Measurements from ENCODE around the gene VWDE. TPM values are rescaled to one million over a fixed set of nuclear protein-coding genes. Genes with fewer than 3 reads are reported as not detected.

The VWDE gene
- total and polyA plus RNA-seq, 2 donors from 2014 or later = 0.69 to 1.5 TPM

DNA sequence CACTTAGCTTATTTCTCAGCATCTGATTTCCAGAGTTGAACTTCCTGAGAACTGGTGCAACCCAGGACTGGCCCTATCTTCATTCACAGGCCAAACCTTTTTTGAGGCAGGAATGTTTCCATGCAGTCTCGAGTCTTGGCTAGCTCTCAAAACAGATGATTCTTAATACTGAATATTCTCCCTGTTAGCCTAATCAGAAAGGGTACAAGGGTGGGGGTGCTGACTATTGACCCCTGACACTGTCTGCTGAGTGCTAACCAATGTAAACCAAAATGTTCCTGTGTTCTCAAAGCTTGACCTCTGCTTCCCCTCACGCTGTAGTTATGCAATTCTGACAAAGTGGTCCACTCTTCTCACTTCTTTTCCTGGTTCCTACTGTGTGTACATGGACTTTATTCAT, 25.3 kb downstream of the VWDE start:
- Histone ChIP-seq H3K9me3 (ENCODE audit: control insufficient read depth in 2 of 3, insufficient read depth in 1 of 3, low read length in 3 of 3) (no peaks in the 10 kb centered on the region), H3K9ac (ENCODE audit: low read length in 3 of 3) (no peak overlapping the region), H3K27me3 (ENCODE audit: control insufficient read depth, insufficient read depth, low read length) (no peaks in the 10 kb centered on the region), H3K36me3 (ENCODE audit: control insufficient read depth in 2 of 3, insufficient read depth in 3 of 3, low read length in 3 of 3) (no peaks in the 10 kb centered on the region), H3K4me1 (ENCODE audit: control insufficient read depth in 2 of 3, insufficient read depth in 2 of 3, low read depth in 1 of 3, low read length in 3 of 3) (no peaks in the 10 kb centered on the region), H3K27ac (ENCODE audit: low read depth in 2 of 2, low read length in 2 of 2) (no peak overlapping the region), H3K4me3 (ENCODE audit: low read length in 3 of 3) (no peak overlapping the region)
- DNase-seq (no peak), FAIRE-seq (no peak)
- TF ChIP-seq, protein P1, sequence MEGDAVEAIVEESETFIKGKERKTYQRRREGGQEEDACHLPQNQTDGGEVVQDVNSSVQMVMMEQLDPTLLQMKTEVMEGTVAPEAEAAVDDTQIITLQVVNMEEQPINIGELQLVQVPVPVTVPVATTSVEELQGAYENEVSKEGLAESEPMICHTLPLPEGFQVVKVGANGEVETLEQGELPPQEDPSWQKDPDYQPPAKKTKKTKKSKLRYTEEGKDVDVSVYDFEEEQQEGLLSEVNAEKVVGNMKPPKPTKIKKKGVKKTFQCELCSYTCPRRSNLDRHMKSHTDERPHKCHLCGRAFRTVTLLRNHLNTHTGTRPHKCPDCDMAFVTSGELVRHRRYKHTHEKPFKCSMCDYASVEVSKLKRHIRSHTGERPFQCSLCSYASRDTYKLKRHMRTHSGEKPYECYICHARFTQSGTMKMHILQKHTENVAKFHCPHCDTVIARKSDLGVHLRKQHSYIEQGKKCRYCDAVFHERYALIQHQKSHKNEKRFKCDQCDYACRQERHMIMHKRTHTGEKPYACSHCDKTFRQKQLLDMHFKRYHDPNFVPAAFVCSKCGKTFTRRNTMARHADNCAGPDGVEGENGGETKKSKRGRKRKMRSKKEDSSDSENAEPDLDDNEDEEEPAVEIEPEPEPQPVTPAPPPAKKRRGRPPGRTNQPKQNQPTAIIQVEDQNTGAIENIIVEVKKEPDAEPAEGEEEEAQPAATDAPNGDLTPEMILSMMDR (IDR thresholded peaks at IDR 0.05; ENCODE audit: borderline replicate concordance, extremely low read depth, insufficient read depth) = no peak
- intact Hi-C loops (cut with DNase I) = no loop called here

DNA sequence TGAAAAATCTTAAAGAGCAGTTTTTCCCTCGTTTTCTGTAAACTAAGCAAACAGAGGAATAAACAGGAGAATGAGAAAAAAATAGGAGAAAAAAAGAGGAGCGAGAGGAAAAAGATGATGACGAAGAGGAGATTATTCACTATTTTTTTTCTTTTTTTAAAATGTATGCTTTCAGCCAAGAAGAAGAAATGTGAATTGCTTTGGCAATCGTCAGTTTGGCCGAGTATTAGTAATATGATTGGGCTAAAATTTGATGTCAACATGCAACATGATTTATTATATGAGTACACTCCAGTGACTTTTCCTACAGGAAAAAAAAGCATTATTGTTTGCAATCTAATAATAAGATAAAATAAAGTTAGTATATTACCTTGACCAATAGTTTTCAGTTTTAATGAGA, 26.3 kb downstream of the VWDE start:
- no peak overlapping the region for H3K9ac ChIP-seq (ENCODE audit: low read length in 3 of 3)
- DNase-seq (no peak), FAIRE-seq (no peak)
- TF ChIP-seq, protein P1 (IDR thresholded peaks at IDR 0.05; ENCODE audit: borderline replicate concordance, extremely low read depth, insufficient read depth) = no peak
- no peaks in the 10 kb centered on the region for H3K36me3 ChIP-seq (ENCODE audit: control insufficient read depth in 2 of 3, insufficient read depth in 3 of 3, low read length in 3 of 3)
- intact Hi-C loops (cut with DNase I) = no loop called here
- H3K27me3 ChIP-seq (ENCODE audit: control insufficient read depth, insufficient read depth, low read length) = no peaks in the 10 kb centered on the region
- no peak overlapping the region for H3K27ac ChIP-seq (ENCODE audit: low read depth in 2 of 2, low read length in 2 of 2)
- H3K4me3 ChIP-seq (ENCODE audit: low read length in 3 of 3) = no peak overlapping the region
- H3K9me3 ChIP-seq (ENCODE audit: control insufficient read depth in 2 of 3, insufficient read depth in 1 of 3, low read length in 3 of 3) = no peaks in the 10 kb centered on the region
- no peaks in the 10 kb centered on the region for H3K4me1 ChIP-seq (ENCODE audit: control insufficient read depth in 2 of 3, insufficient read depth in 2 of 3, low read depth in 1 of 3, low read length in 3 of 3)

DNA sequence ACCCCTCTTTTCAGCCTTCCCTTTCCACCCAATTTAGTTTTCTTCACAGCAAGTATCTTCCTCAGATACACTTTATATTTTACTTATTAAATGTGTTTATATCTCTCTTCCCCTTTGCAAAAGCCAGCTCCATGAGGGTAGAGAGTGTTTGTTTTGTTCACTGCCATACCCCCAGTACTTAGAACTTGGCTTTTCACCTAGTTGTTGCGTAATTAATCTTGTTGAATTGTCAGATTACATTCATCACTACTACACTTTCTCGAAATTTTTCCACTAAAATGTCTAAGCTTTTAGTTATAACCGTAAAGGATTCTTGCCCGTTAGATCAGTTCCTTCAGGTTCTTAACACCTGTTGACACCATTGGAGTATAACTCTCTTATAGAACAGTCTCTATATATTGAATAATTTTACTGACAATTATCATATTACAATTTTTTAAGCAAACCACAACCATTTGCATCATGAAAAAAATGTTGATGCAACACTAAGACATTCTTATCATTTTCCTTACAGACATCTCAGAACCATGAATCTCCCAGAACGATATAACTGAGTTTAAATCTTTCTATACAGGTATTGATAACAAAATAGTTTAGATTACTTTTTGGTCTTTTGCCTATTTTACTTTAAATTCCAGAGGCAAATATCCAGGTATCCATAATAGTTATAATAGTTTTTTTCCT, 29.9 kb downstream of the VWDE start:
- no peaks in the 10 kb centered on the region for H3K4me1 ChIP-seq (ENCODE audit: control insufficient read depth in 2 of 3, insufficient read depth in 2 of 3, low read depth in 1 of 3, low read length in 3 of 3)
- no peak overlapping the region for H3K9ac ChIP-seq (ENCODE audit: low read length in 3 of 3)
- TF ChIP-seq, protein P1 (IDR thresholded peaks at IDR 0.05; ENCODE audit: borderline replicate concordance, extremely low read depth, insufficient read depth) = no peak
- H3K36me3 ChIP-seq (ENCODE audit: control insufficient read depth in 2 of 3, insufficient read depth in 3 of 3, low read length in 3 of 3) = no peaks in the 10 kb centered on the region
- intact Hi-C loops (cut with DNase I) = no loop called here
- no peaks in the 10 kb centered on the region for H3K9me3 ChIP-seq (ENCODE audit: control insufficient read depth in 2 of 3, insufficient read depth in 1 of 3, low read length in 3 of 3)
- H3K27me3 ChIP-seq (ENCODE audit: control insufficient read depth, insufficient read depth, low read length) = no peaks in the 10 kb centered on the region
- FAIRE-seq = no peak
- no peak for DNase-seq
- no peak overlapping the region for H3K27ac ChIP-seq (ENCODE audit: low read depth in 2 of 2, low read length in 2 of 2)
- H3K4me3 ChIP-seq (ENCODE audit: low read length in 3 of 3) = no peak overlapping the region

DNA sequence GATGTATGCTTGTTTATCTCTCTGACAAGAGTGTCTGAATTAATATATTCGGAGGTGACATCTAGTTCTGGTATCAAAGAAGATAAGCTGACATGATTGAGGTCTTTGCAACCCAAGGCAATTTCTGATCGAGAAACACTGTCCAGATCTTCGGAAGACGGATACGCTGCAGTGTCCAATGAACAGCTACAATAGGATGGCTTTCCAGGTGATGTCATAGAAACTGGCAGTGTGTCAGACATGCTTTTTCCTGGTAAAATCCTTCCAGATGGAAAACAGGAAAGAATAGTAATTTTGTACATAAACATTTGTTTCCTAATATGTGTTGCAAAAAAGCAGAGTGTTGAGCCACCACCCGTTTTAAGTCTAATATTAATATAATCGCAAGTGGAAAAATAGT, 33.4 kb downstream of the VWDE start:
- FAIRE-seq = no peak
- no peaks in the 10 kb centered on the region for H3K4me1 ChIP-seq (ENCODE audit: control insufficient read depth in 2 of 3, insufficient read depth in 2 of 3, low read depth in 1 of 3, low read length in 3 of 3)
- no peak overlapping the region for H3K4me3 ChIP-seq (ENCODE audit: low read length in 3 of 3)
- TF ChIP-seq, protein P1 (IDR thresholded peaks at IDR 0.05; ENCODE audit: borderline replicate concordance, extremely low read depth, insufficient read depth) = no peak
- H3K27ac ChIP-seq (ENCODE audit: low read depth in 2 of 2, low read length in 2 of 2) = no peak overlapping the region
- no peak overlapping the region for H3K9ac ChIP-seq (ENCODE audit: low read length in 3 of 3)
- intact Hi-C loops (cut with DNase I) = no loop called here
- no peak for DNase-seq
- no peaks in the 10 kb centered on the region for H3K9me3 ChIP-seq (ENCODE audit: control insufficient read depth in 2 of 3, insufficient read depth in 1 of 3, low read length in 3 of 3)
- no peaks in the 10 kb centered on the region for H3K27me3 ChIP-seq (ENCODE audit: control insufficient read depth, insufficient read depth, low read length)
- no peaks in the 10 kb centered on the region for H3K36me3 ChIP-seq (ENCODE audit: control insufficient read depth in 2 of 3, insufficient read depth in 3 of 3, low read length in 3 of 3)
